ENCODE data around the gene GTPBP4. TPM values are rescaled to one million over a fixed set of nuclear protein-coding genes. Genes with fewer than 3 reads are reported as not detected.

The GTPBP4 gene
- total and polyA plus RNA-seq, 2 of the 13 experiments (the other 11 are each of a cell fraction or from before 2014, with no cell fraction given): 24.1 to 85.5 TPM

DNA sequence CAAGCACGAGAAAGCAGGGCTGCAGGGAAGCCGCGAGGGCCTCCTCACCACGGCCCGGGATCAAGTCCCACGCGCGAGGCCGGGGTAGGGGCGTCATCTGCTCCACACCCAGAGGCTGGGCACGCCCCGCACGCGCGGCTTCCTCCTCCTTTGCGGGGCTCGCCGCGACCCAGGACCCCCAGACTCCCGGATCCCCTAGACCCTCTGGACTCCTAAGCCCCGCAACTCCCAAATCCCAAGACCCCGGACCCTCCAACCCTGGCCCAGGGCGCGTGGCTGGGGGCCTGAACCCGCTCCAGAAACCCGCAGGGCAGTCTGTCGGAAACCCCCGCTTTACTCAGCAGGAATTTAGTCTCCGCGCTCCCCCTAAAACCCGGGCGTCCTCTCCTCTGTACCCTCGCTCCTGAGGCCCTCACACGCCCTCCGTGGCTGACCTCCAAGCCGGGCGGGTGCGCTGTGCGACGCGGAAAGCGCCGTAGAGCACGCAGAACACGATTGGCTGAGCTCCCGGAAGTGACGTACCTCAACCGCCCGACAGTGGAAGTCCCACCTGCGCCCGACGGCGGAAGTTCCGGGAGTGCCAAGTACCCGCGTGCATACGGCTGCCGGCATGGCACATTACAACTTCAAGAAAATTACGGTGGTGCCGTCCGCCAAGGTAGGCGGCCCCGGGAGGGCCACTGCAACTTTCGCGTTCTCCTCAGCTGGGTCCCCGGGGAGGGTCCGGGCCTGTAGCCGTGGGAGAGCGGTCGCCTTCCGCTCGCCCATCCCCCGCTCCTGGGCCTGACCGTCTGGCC, at the start of gene GTPBP4 (continued):
- TF ChIP-seq ZNF547 (CRISPR knock-in tag; IDR thresholded peaks at IDR 0.05) (peak; percentile 80; the same call in 1 of the 2 replicates), ZNF772 (CRISPR knock-in tag; IDR thresholded peaks at IDR 0.05) (no peak; the same call in 1 of the 2 replicates), ZSCAN20 (CRISPR knock-in tag; IDR thresholded peaks at IDR 0.05; ENCODE audit: borderline replicate concordance) (0 out of 2 replicates have a peak, but pooled peaks have one; percentile 27), CEBPB (IDR thresholded peaks at IDR 0.05; ENCODE audit: borderline replicate concordance, low read depth, low read length) (no peak), KLF6 (CRISPR knock-in tag; IDR thresholded peaks at IDR 0.05) (no peak), ZKSCAN1 (IDR thresholded peaks at IDR 0.05; ENCODE audit: low read length) (no peak), GABPB1 (CRISPR knock-in tag; IDR thresholded peaks at IDR 0.05) (peak; percentile 99), TCF7L2 (IDR thresholded peaks at IDR 0.05; ENCODE audit: low read depth, low read length) (no peak), NR3C1 (CRISPR knock-in tag; IDR thresholded peaks at IDR 0.05) (no peak), ZSCAN5A (CRISPR knock-in tag; IDR thresholded peaks at IDR 0.05; ENCODE audit: borderline replicate concordance) (no peak), RELA (CRISPR knock-in tag; IDR thresholded peaks at IDR 0.05) (no peak), GPN1 (CRISPR knock-in tag; IDR thresholded peaks at IDR 0.05; ENCODE audit: borderline replicate concordance) (no peak), FIP1L1 (IDR thresholded peaks at IDR 0.05; ENCODE audit: borderline replicate concordance, insufficient read depth, low read depth, low read length) (no peak), TAF1 (CRISPR knock-in tag; IDR thresholded peaks at IDR 0.05) (peak; percentile 74; the same call in 1 of the 2 replicates), TFE3 (CRISPR knock-in tag; IDR thresholded peaks at IDR 0.05) (no peak), ZNF264 (CRISPR knock-in tag; IDR thresholded peaks at IDR 0.05) (no peak; the same call in 1 of the 2 replicates)
- TF ChIP-seq, protein P1, sequence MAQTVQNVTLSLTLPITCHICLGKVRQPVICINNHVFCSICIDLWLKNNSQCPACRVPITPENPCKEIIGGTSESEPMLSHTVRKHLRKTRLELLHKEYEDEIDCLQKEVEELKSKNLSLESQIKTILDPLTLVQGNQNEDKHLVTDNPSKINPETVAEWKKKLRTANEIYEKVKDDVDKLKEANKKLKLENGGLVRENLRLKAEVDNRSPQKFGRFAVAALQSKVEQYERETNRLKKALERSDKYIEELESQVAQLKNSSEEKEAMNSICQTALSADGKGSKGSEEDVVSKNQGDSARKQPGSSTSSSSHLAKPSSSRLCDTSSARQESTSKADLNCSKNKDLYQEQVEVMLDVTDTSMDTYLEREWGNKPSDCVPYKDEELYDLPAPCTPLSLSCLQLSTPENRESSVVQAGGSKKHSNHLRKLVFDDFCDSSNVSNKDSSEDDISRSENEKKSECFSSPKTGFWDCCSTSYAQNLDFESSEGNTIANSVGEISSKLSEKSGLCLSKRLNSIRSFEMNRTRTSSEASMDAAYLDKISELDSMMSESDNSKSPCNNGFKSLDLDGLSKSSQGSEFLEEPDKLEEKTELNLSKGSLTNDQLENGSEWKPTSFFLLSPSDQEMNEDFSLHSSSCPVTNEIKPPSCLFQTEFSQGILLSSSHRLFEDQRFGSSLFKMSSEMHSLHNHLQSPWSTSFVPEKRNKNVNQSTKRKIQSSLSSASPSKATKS (CRISPR knock-in tag; IDR thresholded peaks at IDR 0.05): no peak
- TF ChIP-seq, protein P2, sequence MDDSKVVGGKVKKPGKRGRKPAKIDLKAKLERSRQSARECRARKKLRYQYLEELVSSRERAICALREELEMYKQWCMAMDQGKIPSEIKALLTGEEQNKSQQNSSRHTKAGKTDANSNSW (CRISPR knock-in tag; IDR thresholded peaks at IDR 0.05; ENCODE audit: borderline replicate concordance): peak; percentile 43; the same call in 1 of the 2 replicates

Measured in HepG2 (cell line).